ENCODE measurements around the gene IQSEC1. TPM values are rescaled to one million over a fixed set of nuclear protein-coding genes. Genes with fewer than 3 reads are reported as not detected.

IQSEC1 gene
- total RNA-seq, 1 donor from 2014 or later = 82.3 TPM

- TF ChIP-seq CTCF (IDR thresholded peaks at IDR 0.05) = no peak
- no peaks in the 10 kb centered on the region for H3K36me3 ChIP-seq
- intact Hi-C loops (cut with DNase I) = no loop called here
- H3K27me3 ChIP-seq (ENCODE audit: low read depth) = no peaks in the 10 kb centered on the region
- no peak for DNase-seq
- no peak for ATAC-seq
- no peaks in the 10 kb centered on the region for H3K4me1 ChIP-seq
- H3K27ac ChIP-seq = no peak overlapping the region
- H3K4me3 ChIP-seq = no peak overlapping the region
- no peaks in the 10 kb centered on the region for H3K9me3 ChIP-seq
Measured at GRCh38 chr3:13050446-13050845, 22.8 kb downstream of the IQSEC1 start.

DNA sequence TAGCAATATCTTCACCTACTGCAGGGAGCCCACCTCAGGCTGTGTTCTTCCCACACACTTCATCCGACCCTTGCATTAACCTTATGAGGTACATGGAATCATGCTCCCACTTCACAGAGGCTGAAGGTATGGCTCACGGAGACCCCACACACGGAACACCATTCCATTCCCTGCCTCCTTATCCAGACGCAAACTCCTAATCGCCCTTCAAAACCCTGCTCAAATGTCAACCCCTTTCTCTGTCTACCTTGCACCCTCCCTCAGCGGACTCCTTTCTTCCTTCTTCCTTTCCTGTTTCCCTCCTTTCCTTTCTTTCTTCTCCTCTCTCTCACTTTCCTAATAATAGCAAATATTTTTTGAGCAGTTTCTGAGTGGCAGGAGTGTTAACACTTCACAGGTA is 23.8 kb downstream of the IQSEC1 start:
- TF ChIP-seq CTCF (IDR thresholded peaks at IDR 0.05) = no peak
- Histone ChIP-seq H3K27me3 (ENCODE audit: low read depth) (no peaks in the 10 kb centered on the region), H3K36me3 (no peaks in the 10 kb centered on the region), H3K4me3 (no peak overlapping the region), H3K4me1 (no peaks in the 10 kb centered on the region), H3K27ac (no peak overlapping the region), H3K9me3 (no peaks in the 10 kb centered on the region)
- intact Hi-C loops (cut with DNase I) = no loop called here
- no peak for DNase-seq
- no peak for ATAC-seq

- peak; percentile 42 for DNase-seq
- Histone ChIP-seq H3K4me1 (no peaks in the 10 kb centered on the region), H3K27me3 (ENCODE audit: low read depth) (no peaks in the 10 kb centered on the region), H3K27ac (no peak overlapping the region), H3K4me3 (no peak overlapping the region), H3K9me3 (no peaks in the 10 kb centered on the region), H3K36me3 (no peaks in the 10 kb centered on the region)
- no peak for ATAC-seq
- no peak for TF ChIP-seq CTCF (IDR thresholded peaks at IDR 0.05)
- intact Hi-C loops (cut with DNase I) = no loop called here
Measured at GRCh38 chr3:13047296-13048165, 25.7 kb downstream of the IQSEC1 start.

DNA sequence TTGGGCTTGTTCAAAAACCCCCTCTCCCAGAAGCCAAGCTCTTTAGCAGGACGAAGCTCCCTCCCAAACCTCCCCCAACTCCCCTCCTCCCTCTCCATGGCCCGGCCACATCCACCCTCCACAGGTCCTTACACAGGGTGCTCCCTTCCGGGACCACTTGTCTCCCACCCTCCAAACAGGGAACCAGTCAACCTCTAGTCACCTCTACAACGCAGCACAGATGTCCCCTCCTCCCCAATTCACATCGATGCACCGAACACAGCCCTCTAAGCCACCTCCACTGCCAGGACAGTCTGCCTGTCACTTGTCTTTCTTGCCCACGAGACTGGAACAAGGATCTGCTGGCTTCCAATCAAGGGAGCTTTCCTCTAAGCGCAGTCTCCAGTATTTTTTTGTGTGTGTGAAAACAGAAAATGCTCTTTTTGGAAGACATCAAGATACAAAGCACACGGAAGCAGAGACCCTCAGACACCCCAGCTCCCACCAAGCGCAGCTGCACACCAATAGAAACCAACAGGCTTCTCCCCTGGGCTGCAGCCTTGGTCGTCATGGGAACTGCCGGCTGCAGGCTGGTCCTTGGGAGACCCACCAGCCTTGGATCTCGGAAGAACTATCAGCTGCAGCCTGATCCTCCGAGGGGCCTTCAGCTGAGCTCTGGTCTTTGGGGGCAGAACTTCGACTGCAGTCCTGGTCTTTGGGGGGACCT is 26.5 kb downstream of the IQSEC1 start:
- intact Hi-C loops (cut with DNase I) = no loop called here
- H3K4me1 ChIP-seq = no peaks in the 10 kb centered on the region
- no peaks in the 10 kb centered on the region for H3K9me3 ChIP-seq
- H3K36me3 ChIP-seq = no peaks in the 10 kb centered on the region
- no peak for ATAC-seq
- TF ChIP-seq CTCF (IDR thresholded peaks at IDR 0.05) = no peak
- H3K4me3 ChIP-seq = no peak overlapping the region
- H3K27me3 ChIP-seq (ENCODE audit: low read depth) = no peaks in the 10 kb centered on the region
- H3K27ac ChIP-seq = no peak overlapping the region
- DNase-seq = peak; percentile 23

- Histone ChIP-seq H3K4me3 (no peak overlapping the region), H3K27ac (no peak overlapping the region), H3K36me3 (no peaks in the 10 kb centered on the region), H3K27me3 (ENCODE audit: low read depth) (no peaks in the 10 kb centered on the region), H3K4me1 (no peaks in the 10 kb centered on the region), H3K9me3 (no peaks in the 10 kb centered on the region)
- ATAC-seq = peak; percentile 66 to 73
- intact Hi-C loops (cut with DNase I) = no loop called here
- peak; percentile 58 for DNase-seq
- no peak for TF ChIP-seq CTCF (IDR thresholded peaks at IDR 0.05)
Measured at GRCh38 chr3:13045904-13046568, 27.2 kb downstream of the IQSEC1 start.

All from lower lobe of right lung (tissue), 2 donors.